Omental fat pad (tissue), 4 donors: ENCODE data around the gene RHEX. TPM values are rescaled to one million over a fixed set of nuclear protein-coding genes. Genes with fewer than 3 reads are reported as not detected.

Experiments
- ATAC-seq: fragments of 150-250 bp; one replicate; pipeline ENCODE4 v1.9.1; 2016; ENCODE audit warnings: mild to moderate bottlenecking, moderate library complexity; ENCODE audit not compliant: low FRiP score
- DNase-seq: peaks from one replicate; pipeline ENCODE4 v3.0.0-alpha.2; 2019; ENCODE audit warnings: low spot score
- CTCF ChIP-seq, 3 donors: fragments of 450-650 bp; IDR thresholded peaks; one replicate each; pipeline ENCODE4 v1.5.1; 2016 to 2017; ENCODE audit warnings: antibody characterized with exemption in 3 of 3, mild to moderate bottlenecking in 3 of 3, moderate library complexity in 2 of 3
- total RNA-seq, 4 donors: library from RNA; depleted of rRNA; stranded (reverse); fragments of >200 nt; gene quantifications; one replicate each; pipeline ENCODE4 v1.1.0, GENCODE V29; 2016

The RHEX gene
- total RNA-seq, 4 donors from 2014 or later, result 1.1 to 5.4 (median 1.8) TPM

- ATAC-seq, result no peak
- DNase-seq, result no peak
- no peak for TF ChIP-seq CTCF (IDR thresholded peaks at IDR 0.05)
Observed at GRCh38 chr1:206082831-206083695, 30.1 kb downstream of the RHEX start.

GRCh38 chr1:206083750-206084149 is 30.8 kb downstream of the RHEX start:
- no peak for DNase-seq
- ATAC-seq, result no peak
- no peak for TF ChIP-seq CTCF (IDR thresholded peaks at IDR 0.05)

DNA sequence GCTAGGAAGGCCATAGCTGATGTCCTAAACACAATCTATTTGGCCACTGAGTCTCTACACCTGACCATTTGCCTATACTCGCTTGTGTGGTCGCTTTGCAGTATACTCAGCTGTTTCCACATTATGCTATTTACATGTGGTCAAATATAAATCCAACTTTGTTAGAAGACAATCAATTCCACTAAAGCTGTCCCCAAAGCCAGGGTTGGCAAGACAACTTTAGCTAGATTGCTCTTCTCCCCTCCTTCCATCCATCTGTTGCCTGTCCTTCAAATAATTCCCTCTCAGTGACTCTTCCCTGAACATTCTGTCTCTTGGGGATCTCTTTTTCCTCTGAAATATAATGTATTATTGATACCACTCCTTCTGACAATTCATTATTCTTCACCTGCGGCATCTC is 34.1 kb downstream of the RHEX start:
- DNase-seq (no peak), ATAC-seq (no peak)
- no peak for TF ChIP-seq CTCF (IDR thresholded peaks at IDR 0.05)

DNA sequence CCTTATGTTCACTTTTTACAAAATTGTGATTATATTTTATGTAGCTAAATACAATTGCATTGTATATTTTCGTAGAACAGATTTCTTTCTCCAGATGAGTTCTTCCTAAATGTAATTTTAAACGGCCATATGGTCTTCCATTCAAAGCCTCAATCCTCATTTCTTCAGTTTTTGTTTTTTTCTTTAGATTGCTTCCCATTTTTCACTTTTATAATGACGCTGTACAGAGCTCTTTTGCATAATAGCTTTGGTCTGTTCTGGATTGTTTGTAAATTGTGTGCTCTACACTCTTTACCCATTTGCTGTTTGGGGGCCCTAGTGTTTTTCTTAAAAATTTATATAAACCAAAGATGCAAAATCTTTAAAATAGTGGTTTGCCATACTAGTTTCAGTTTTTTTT is 36.4 kb downstream of the RHEX start:
- ATAC-seq (no peak), DNase-seq (no peak)
- no peak for TF ChIP-seq CTCF (IDR thresholded peaks at IDR 0.05)

GRCh38 chr1:206094024-206094423 is 41.1 kb downstream of the RHEX start:
- DNase-seq, result no peak
- TF ChIP-seq CTCF (IDR thresholded peaks at IDR 0.05), result no peak
- no peak for ATAC-seq

GRCh38 chr1:206097381-206097780 is 44.4 kb downstream of the RHEX start:
- TF ChIP-seq CTCF (IDR thresholded peaks at IDR 0.05), result no peak
- ATAC-seq (no peak), DNase-seq (no peak)
